ENCODE data around the gene IRAK3. TPM values are rescaled to one million over a fixed set of nuclear protein-coding genes. Genes with fewer than 3 reads are reported as not detected.
A peak's percentile ranks its signal among the peaks of the same experiment; 100 is the strongest.
"Not testable (repeated sequence)": the region's sequence is repeated elsewhere in the genome, so short reads cannot be mapped to it uniquely, and the experiment has no call there.

Gene IRAK3
- total RNA-seq, 1 donor, result 3.0 TPM

- peak; percentile 13 for DNase-seq (ENCODE audit: low read depth)
- TF ChIP-seq, protein P1, sequence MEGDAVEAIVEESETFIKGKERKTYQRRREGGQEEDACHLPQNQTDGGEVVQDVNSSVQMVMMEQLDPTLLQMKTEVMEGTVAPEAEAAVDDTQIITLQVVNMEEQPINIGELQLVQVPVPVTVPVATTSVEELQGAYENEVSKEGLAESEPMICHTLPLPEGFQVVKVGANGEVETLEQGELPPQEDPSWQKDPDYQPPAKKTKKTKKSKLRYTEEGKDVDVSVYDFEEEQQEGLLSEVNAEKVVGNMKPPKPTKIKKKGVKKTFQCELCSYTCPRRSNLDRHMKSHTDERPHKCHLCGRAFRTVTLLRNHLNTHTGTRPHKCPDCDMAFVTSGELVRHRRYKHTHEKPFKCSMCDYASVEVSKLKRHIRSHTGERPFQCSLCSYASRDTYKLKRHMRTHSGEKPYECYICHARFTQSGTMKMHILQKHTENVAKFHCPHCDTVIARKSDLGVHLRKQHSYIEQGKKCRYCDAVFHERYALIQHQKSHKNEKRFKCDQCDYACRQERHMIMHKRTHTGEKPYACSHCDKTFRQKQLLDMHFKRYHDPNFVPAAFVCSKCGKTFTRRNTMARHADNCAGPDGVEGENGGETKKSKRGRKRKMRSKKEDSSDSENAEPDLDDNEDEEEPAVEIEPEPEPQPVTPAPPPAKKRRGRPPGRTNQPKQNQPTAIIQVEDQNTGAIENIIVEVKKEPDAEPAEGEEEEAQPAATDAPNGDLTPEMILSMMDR (IDR thresholded peaks at IDR 0.05; ENCODE audit: insufficient read depth, low read depth, low read length), result peak; percentile 15
- peak overlapping the region; percentile 59 for H3K4me3 ChIP-seq (ENCODE audit: low read depth, low read length)
These were observed 46.7 kb downstream of the IRAK3 start for GRCh38 chr12:66235626-66236281.

GRCh38 chr12:66236282-66236675 is 47.3 kb downstream of the IRAK3 start:
- not testable (repeated sequence) for DNase-seq (ENCODE audit: low read depth); H3K4me3 ChIP-seq (ENCODE audit: low read depth, low read length)

DNA sequence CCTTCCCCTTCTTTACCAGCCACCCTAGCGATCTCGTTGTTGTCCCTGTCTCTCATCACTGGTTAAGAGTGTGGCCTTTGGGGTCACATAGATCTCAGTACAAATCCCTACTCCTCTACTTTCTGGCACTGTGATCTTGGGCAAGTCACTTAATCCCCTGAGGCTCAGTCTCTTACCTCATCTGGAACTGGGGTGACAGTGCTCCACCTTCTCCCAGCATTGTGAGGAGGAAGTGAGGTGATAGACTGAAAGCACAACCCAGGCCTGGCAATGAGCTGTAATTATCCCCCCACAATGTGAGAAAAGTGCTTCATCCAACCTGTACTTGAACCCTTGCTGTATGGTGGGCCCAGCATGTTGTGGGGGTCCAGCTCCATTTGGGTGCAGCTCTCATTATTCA is 48.0 kb downstream of the IRAK3 start:
- TF ChIP-seq, protein P1 (IDR thresholded peaks at IDR 0.05; ENCODE audit: insufficient read depth, low read depth, low read length), result no peak
- H3K4me3 ChIP-seq (ENCODE audit: low read depth, low read length), result no peak overlapping the region
- DNase-seq (ENCODE audit: low read depth), result no peak

- no peak overlapping the region for H3K4me3 ChIP-seq (ENCODE audit: low read depth, low read length)
- TF ChIP-seq, protein P1 (IDR thresholded peaks at IDR 0.05; ENCODE audit: insufficient read depth, low read depth, low read length), result no peak
- no peak for DNase-seq (ENCODE audit: low read depth)
These were observed 48.6 kb downstream of the IRAK3 start for GRCh38 chr12:66237505-66238175.

DNA sequence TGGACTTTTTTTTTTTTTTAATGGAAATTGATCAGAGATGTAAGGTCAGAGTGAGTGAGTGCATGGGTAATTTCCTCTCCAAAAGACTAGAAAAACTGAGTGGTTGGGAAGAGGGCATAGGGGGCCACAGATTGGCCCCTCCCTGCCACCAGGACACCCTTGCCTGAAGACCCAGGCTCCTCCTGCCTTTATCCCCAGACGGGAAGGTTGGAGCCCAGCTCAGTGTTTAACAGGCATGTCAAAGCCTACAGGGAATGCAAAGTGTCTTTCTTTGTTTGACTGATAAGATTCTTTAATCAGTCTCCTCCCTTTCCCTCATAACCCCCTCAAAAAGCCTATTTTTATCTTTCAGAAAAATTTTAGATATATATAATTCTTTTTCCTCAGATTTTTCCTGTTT is 50.3 kb downstream of the IRAK3 start:
- no peak for DNase-seq (ENCODE audit: low read depth)

DNA sequence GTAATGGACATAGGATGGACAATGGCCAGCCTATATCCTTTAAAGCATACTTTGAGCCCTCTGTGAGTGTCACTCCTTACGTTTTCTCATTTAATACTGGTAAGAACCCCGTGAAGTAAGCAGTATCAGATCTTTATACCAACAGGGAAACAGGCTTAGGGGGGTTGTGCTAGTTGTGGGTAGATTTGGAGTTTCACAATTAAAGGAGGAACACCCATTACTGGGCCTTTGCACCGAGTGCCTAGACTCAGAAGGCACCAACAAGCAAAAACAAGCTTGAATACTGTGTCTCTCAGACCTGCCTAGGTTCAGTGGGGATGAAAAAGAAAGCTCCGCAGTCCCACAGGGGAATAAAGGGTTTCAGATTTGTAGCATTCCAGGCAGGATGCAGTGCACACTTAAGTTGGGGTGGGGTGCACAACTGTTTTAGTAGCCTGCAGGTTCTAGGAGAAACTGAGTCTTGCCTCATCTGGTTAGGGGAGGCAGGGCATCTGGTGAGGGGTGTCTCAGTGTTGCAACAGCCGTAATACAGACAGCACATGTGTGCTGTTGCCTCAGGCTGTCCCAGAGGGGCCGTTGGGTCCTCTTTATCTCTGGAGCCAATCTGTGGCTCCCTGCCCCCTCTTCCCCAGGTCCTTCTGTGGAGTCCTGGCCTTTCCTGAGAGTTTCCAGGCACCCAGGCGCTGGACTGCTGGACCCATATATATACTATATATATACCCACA is 51.2 kb downstream of the IRAK3 start:
- DNase-seq (ENCODE audit: low read depth), result peak; percentile 42
- no peak overlapping the region for H3K4me3 ChIP-seq (ENCODE audit: low read depth, low read length)
- TF ChIP-seq, protein P1 (IDR thresholded peaks at IDR 0.05; ENCODE audit: insufficient read depth, low read depth, low read length), result no peak

More for the DNA sequence above, 50.3 kb downstream of the IRAK3 start:
- no peak overlapping the region for H3K4me3 ChIP-seq (ENCODE audit: low read depth, low read length)
- TF ChIP-seq, protein P1 (IDR thresholded peaks at IDR 0.05; ENCODE audit: insufficient read depth, low read depth, low read length), result no peak

All from fibroblast of villous mesenchyme (primary cell).